SU-DHL-6 (cell line): ENCODE data around the gene HOXB6.

Experiments
- EZH2phosphoT487 ChIP-seq: fragments of 200-600 bp; sonication (generic), shearing (Covaris generic); conservative IDR thresholded peaks from 2 replicates; pipeline ENCODE4 v1.6.1; 2018; ENCODE audit warnings: mild to moderate bottlenecking, antibody characterized with exemption, low read length, moderate library complexity, mixed read lengths
- TF ChIP-seq, protein P1 (sequence below): fragments of 200-600 bp; sonication (generic); IDR thresholded peaks from one replicate; pipeline ENCODE4 v1.5.1; 2017; ENCODE audit warnings: antibody characterized with exemption, mild to moderate bottlenecking, low read length, moderate library complexity; ENCODE audit not compliant: insufficient read depth, poor library complexity, severe bottlenecking

GRCh38 chr17:48594538-48595277, 10.1 kb downstream of the HOXB6 start:
- TF ChIP-seq, protein P1, sequence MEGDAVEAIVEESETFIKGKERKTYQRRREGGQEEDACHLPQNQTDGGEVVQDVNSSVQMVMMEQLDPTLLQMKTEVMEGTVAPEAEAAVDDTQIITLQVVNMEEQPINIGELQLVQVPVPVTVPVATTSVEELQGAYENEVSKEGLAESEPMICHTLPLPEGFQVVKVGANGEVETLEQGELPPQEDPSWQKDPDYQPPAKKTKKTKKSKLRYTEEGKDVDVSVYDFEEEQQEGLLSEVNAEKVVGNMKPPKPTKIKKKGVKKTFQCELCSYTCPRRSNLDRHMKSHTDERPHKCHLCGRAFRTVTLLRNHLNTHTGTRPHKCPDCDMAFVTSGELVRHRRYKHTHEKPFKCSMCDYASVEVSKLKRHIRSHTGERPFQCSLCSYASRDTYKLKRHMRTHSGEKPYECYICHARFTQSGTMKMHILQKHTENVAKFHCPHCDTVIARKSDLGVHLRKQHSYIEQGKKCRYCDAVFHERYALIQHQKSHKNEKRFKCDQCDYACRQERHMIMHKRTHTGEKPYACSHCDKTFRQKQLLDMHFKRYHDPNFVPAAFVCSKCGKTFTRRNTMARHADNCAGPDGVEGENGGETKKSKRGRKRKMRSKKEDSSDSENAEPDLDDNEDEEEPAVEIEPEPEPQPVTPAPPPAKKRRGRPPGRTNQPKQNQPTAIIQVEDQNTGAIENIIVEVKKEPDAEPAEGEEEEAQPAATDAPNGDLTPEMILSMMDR = no peak
- no peak for TF ChIP-seq EZH2phosphoT487
